GM12878 (cell line): ENCODE results near the gene RHEX. TPM values are rescaled to one million over a fixed set of nuclear protein-coding genes. Genes with fewer than 3 reads are reported as not detected.
A peak's percentile ranks its signal among the peaks of the same experiment; 100 is the strongest.

Source experiments
- ATAC-seq: fragments of 200-7000 bp; cut with Tn5 transposase; 3 replicates; pipeline ENCODE4 v1.9.1; 2020; ENCODE audit warnings: mild to moderate bottlenecking, moderate library complexity
- BruUV-seq: library from RNA; stranded (reverse); fragments of 400-500 nt; replicated peaks from 2 replicates; lab custom pipeline; 2021; lab: Mats Ljungman, UMichigan
- CTCF ChIA-PET: fragments of 300-600 bp; sonication (Branson Sonifier 250); formaldehyde crosslinking; extraction: SDS; loops from one replicate; lab custom pipeline; 2021; ENCODE audit warnings: inconsistent platforms; lab: Yijun Ruan, JAX
- POLR2A ChIA-PET: fragments of 350-600 bp; formaldehyde crosslinking; extraction: SDS; loops from one replicate; lab custom pipeline; 2021; ENCODE audit warnings: inconsistent platforms; lab: Charles Lee
- RAD21 ChIA-PET: fragments of 300-600 bp; sonication (Branson Sonifier 250); formaldehyde crosslinking; loops from one replicate; lab custom pipeline; 2023; ENCODE audit warnings: antibody characterized with exemption; ENCODE audit not compliant: unreplicated experiment; lab: Charles Lee
- SMC1A ChIA-PET: fragments of 300-600 bp; sonication (Branson Sonifier 250); formaldehyde crosslinking; loops from one replicate; lab custom pipeline; 2023; ENCODE audit not compliant: unreplicated experiment, uncharacterized antibody; lab: Charles Lee
- DNase-seq: peaks from one replicate; pipeline ENCODE4 v3.0.0-alpha.2; 2011; ENCODE audit warnings: low read depth, low spot score
- FAIRE-seq: peaks from 3 replicates; lab custom pipeline; 2011; peaks lifted over from hg19 to GRCh38; lab: Jason Lieb, UNC
- H2AFZ ChIP-seq: 2 replicates; pipeline ENCODE4 v1.6.0; 2011; ENCODE audit warnings: low read depth, low read length, control low read depth; ENCODE audit not compliant: control insufficient read depth
- H3K27ac ChIP-seq: 2 replicates; pipeline ENCODE4 v1.5.1; 2011; ENCODE audit warnings: control low read depth; ENCODE audit not compliant: control insufficient read depth, insufficient read depth
- H3K27me3 ChIP-seq, 2 experiments: replicated peaks in 1 of 2; 2 replicates each; pipeline versions ENCODE4 v1.6.0 to v1.6.1; 2011; ENCODE audit warnings: low read length in 1 of 2; ENCODE audit not compliant: control insufficient read depth in 2 of 2, insufficient read depth in 2 of 2
- H3K36me3 ChIP-seq, 2 experiments: 2 replicates each; pipeline ENCODE4 v1.5.1; 2011; ENCODE audit warnings: low read length in 1 of 2; ENCODE audit not compliant: control insufficient read depth in 2 of 2, insufficient read depth in 2 of 2
- H3K4me1 ChIP-seq: 2 replicates; pipeline ENCODE4 v1.6.1; 2011; ENCODE audit warnings: mild to moderate bottlenecking, low read length, moderate library complexity, mixed read lengths; ENCODE audit not compliant: control insufficient read depth, insufficient read depth
- H3K4me2 ChIP-seq: 2 replicates; pipeline ENCODE4 v1.6.0; 2011; ENCODE audit warnings: control low read depth; ENCODE audit not compliant: control insufficient read depth, insufficient read depth
- H3K4me3 ChIP-seq: fragments of 200-600 bp; sonication (generic); 2 replicates; pipeline ENCODE4 v1.5.1; 2016
- H3K79me2 ChIP-seq: 2 replicates; pipeline ENCODE4 v1.6.0; 2011; ENCODE audit warnings: low read length; ENCODE audit not compliant: control insufficient read depth, insufficient read depth
- H3K9ac ChIP-seq: 2 replicates; pipeline ENCODE4 v1.8.0; 2011; ENCODE audit warnings: low read length, control low read depth, mixed read lengths; ENCODE audit not compliant: control insufficient read depth, insufficient read depth
- H3K9me3 ChIP-seq: replicated peaks from 3 replicates; pipeline ENCODE4 v1.5.1; 2011; ENCODE audit warnings: mild to moderate bottlenecking, low read length; ENCODE audit not compliant: control insufficient read depth, insufficient read depth
- H4K20me1 ChIP-seq: 2 replicates; pipeline ENCODE4 v1.6.0; 2011; ENCODE audit not compliant: control insufficient read depth, insufficient read depth
- HDGF ChIP-seq: fragments of 450-650 bp; IDR thresholded peaks from 2 replicates; pipeline ENCODE4 v1.6.1; 2016; ENCODE audit warnings: antibody characterized with exemption
- NKRF ChIP-seq: fragments of 450-650 bp; conservative IDR thresholded peaks from 2 replicates; pipeline ENCODE4 v1.6.1; 2017; ENCODE audit warnings: mild to moderate bottlenecking, moderate library complexity
- NR2C2 ChIP-seq: IDR thresholded peaks from 2 replicates; pipeline ENCODE4 v1.6.1; 2011; ENCODE audit warnings: borderline replicate concordance, low read depth; ENCODE audit not compliant: control insufficient read depth, insufficient read length
- TARDBP ChIP-seq: IDR thresholded peaks from 2 replicates; pipeline ENCODE4 v1.6.1; 2016; ENCODE audit warnings: borderline replicate concordance
- WGBS: methylation state at CpG from one replicate; pipeline ENCODE4 v1.1.6; 2016; ENCODE audit warnings: low lambda C conversion rate; ENCODE audit not compliant: insufficient replicate concordance, insufficient coverage; ENCODE audit errors: missing lambda C conversion rate; 5-methylcytosine and 5-hydroxymethylcytosine counted together
- in situ Hi-C: fragments of 300-500 bp; cut with MboI; formaldehyde crosslinking; loops from 9 replicates; pipeline ENCODE4 v1.14.3; 2018; ENCODE audit warnings: mixed read lengths
- intact Hi-C: fragments of 100-400 bp; cut with micrococcal nuclease; formaldehyde crosslinking; loops from one replicate; pipeline ENCODE4 v1.14.2; 2022; ENCODE audit not compliant: unreplicated experiment
- polyA plus RNA-seq, 11 experiments: library from polyadenylated mRNA; depleted of rRNA in 4 of 11; unstranded in 6 of 11; stranded (reverse) in 5 of 11; fragments of >200 nt; fragmentation: Nextera tagmentation in 4 of 11; fragmentation: Illumina TruSeq in 1 of 11; extraction: Ambion mirVana in 4 of 11; extraction: Trizol in 1 of 11; gene quantifications; 1 replicate in 1 of 11; 2 replicates in 10 of 11; pipeline versions ENCODE4 v1.2.1 to v1.2.3, GENCODE V29; 2011 to 2016; ENCODE audit warnings: inconsistent platforms in 2 of 11, missing spikeins in 2 of 11, low read depth in 1 of 11
- total RNA-seq, 4 experiments: library from RNA; depleted of rRNA in 3 of 4; stranded (reverse); fragments of >200 nt in 3 of 4; fragmentation: Illumina TruSeq in 1 of 4; extraction: Trizol in 1 of 4; gene quantifications; 2 replicates each; pipeline versions ENCODE4 v1.2.1 to v1.2.3, GENCODE V29; 2013 to 2021

The RHEX gene
- total and polyA plus RNA-seq, 10 of the 15 experiments (the other 5 are each of a cell fraction or from before 2014, with no cell fraction given) = 2.4 to 11.4 (median 5.7) TPM

GRCh38 chr1:206003854-206004800, 48.8 kb upstream of the RHEX start:
- DNase-seq (no peak), FAIRE-seq (no peak), ATAC-seq (no peak)
- H3K79me2 ChIP-seq = no peaks in the 10 kb centered on the region
- no peak overlapping the region for H3K4me2 ChIP-seq
- intact Hi-C loops = no loop called here
- no peak overlapping the region for H3K4me3 ChIP-seq
- no peak overlapping the region for H3K9ac ChIP-seq
- H3K4me1 ChIP-seq = peaks cover 12% of the 10 kb centered on the region
- CTCF ChIA-PET = no interaction called here
- POLR2A ChIA-PET = no interaction called here
- no peak overlapping the region for H3K27ac ChIP-seq
- H4K20me1 ChIP-seq = no peaks in the 10 kb centered on the region
- RAD21 ChIA-PET = no interaction called here
- SMC1A ChIA-PET = no interaction called here
- H3K36me3 ChIP-seq = no peaks in the 10 kb centered on the region
- 68% methylated on average over 7 of the region's 7 CpGs for WGBS
- H3K27me3 ChIP-seq = 0 out of 4 replicates have a peak, but pooled peaks cover 0 to 3% of the 10 kb centered on the region in 2 experiments
- H2AFZ ChIP-seq = no peak overlapping the region
- TF ChIP-seq NR2C2 (peak; percentile 23), NKRF (no peak), HDGF (peak; percentile 44; the same call in 1 of the 2 replicates), TARDBP (no peak)
- TF ChIP-seq, all 136 proteins: peak for 2
- in situ Hi-C loops = no loop called here
- BruUV-seq = no TSS peak
- H3K9me3 ChIP-seq = no peaks in the 10 kb centered on the region
